NCI-H526 (cell line): ENCODE measurements around the gene CEP85L.

Experiments used
- DNase-seq, 2 experiments: peaks; one replicate each; lab custom pipeline; 2025; lab: John Stamatoyannopoulos, UW

CEP85L gene

GRCh38 chr6:118542184-118542952, 109.0 kb downstream of the CEP85L start:
- DNase-seq, result no peak

GRCh38 chr6:118537574-118537973, 113.8 kb downstream of the CEP85L start:
- DNase-seq, result no peak

DNA sequence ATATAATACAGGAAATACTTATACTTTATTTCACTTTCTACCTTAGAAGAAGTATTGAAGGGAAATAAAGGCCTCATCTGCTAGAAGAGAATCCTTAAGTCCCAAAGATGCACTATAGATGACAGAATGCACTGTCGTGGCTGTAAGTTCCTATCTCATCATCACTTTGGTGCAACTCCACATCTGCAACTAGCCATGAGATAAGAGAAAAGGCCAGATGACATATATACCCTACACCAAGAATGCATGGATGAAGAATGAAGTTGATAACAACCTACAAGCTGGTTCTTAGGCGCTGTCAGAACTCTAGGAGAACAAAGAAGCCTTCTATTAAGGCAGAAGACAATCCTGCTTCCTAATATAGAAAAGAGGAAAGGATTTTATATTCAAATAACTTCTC, 114.9 kb downstream of the CEP85L start:
- DNase-seq, result no peak

- no peak for DNase-seq
Observed at GRCh38 chr6:118535176-118535844, 116.1 kb downstream of the CEP85L start.

- no peak for DNase-seq
Observed at GRCh38 chr6:118530942-118531341, 120.4 kb downstream of the CEP85L start.

GRCh38 chr6:118529756-118530155, 121.6 kb downstream of the CEP85L start:
- DNase-seq, result no peak

DNA sequence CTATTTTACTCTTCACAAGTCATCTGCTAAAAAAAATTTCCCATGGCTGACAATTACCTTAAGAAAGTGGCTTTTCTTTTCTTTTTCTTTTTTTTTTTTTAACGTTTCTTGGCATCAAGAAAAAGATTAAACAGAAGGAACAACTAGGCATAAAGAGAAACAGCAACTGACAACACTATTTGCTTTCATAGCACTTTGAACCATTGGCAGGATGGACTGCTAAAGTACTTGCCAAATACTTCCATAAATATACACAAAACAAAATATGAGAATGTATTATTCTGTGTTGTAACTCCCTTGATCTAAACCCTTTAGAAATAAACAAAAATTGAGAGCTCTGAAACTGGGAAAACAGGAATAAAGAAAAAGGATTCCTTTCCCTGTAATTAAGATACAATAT, 123.3 kb downstream of the CEP85L start:
- no peak for DNase-seq

DNA sequence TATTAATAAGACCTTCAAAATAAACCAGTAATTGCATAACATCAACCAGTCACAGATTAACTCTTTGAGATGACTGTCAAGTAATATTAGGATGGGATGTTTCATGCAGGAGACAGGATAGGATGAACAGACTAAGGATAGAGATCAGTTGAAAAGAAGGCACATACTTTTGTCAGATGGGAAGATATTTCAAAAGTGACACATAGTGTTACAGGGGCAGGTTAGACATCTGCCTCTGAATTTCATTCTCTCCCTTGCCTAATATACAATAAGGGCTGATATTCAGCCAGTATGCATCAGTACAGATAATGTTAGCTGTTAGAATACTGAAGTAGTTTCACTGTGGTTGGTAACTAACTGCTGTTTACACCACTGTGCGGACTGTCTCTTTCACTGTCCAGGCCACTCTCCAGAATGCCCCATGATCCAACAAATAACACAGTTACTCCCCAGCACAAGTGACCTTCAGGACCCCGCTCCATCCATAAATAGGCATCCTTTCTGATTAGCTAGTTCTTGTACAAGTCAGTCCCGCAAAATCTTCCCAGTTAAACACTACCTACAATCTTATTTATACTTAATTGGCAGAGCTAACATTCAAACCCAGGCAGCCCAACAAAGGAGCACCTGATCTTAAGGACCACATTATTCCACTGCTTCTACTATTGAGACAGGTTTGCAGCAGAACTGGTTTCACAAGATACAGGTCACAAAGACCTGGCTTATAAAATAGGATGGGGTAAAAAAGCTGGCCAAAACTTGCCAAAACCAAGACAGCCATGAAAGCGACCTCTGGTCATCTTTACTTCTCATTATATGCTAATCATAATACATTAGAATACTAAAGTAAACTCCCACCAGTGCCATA, 125.2 kb downstream of the CEP85L start:
- DNase-seq, result no peak

- no peak for DNase-seq
Observed at GRCh38 chr6:118524686-118525085, 126.7 kb downstream of the CEP85L start.

DNA sequence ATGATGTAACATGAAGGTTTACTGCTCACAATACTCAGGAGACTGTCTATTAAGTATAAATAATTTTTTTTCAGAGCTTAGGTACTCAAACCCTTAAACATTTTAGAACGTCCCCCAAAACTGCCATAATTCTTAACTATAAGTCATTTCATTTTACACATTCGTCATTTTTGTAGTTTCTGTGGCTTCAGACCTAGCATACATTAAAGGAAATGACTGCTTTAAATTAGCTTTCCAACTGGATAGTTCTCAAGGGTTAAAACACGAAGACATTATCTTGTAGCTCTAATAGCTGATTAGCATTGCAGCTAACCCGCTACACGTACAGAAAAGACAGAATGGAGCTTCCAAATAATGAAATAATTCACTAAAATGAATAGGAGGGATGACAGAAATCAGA, 128.2 kb downstream of the CEP85L start:
- no peak for DNase-seq

GRCh38 chr6:118522422-118522821, 129.0 kb downstream of the CEP85L start:
- DNase-seq, result no peak

DNA sequence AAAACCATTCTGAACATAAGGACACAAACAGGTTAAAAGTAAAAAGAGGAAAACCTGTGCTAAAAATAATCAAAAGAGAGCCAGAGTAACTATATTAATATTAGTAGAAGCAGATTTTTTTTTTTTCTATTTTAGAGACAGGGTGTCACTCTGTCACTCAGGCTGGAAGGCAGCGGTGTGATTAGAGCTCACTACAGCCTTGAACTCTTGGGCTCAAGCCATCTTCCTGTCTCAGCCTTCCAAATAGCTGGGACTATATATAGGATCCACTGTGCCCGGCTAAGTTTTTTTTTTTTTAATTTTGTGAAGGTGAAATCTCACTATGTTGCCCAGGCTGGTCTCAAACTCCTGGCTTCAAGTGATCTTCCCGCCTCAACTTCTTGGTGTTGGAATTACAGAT, 136.7 kb downstream of the CEP85L start:
- no peak for DNase-seq

DNA sequence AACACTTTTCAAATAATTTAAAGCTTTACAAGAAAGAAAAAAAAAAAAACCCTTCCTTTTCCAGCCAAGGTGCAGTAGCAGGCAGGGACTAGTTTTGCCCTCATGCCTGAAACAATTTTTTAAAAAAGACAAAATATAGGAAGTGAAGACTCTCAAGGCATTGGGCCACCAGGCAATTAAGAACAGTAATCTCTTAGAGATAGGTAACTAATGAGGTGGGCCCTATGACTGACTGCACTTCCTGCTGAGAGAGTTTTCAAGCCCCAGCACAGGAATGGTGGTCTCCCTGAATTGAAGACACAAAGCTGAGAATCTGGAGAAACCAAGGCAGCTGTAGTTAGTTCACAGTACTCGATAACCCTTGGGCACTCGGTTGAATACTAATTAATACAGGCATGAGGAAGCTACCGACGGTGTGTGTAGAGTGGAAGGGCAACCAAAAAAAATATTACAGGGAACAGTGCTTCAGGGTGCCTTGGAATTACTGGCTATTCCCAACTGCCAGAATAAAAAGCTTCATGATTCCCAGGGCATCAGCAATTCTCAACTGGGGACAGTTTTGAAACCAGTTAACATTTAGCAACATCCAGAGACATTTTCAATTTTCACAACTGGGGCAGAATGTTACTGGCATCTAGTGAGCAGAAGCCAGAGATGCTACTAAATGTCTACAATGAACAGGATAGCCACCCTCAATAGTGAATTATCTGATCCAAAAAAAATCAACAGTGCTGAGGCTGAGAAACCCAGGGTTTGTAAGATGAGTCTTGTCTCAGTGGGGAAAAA, 139.3 kb downstream of the CEP85L start:
- no peak for DNase-seq

GRCh38 chr6:118509009-118509617, 142.3 kb downstream of the CEP85L start:
- peak; percentile 33 to 56 for DNase-seq

GRCh38 chr6:118507636-118508035, 143.8 kb downstream of the CEP85L start:
- DNase-seq, result no peak

DNA sequence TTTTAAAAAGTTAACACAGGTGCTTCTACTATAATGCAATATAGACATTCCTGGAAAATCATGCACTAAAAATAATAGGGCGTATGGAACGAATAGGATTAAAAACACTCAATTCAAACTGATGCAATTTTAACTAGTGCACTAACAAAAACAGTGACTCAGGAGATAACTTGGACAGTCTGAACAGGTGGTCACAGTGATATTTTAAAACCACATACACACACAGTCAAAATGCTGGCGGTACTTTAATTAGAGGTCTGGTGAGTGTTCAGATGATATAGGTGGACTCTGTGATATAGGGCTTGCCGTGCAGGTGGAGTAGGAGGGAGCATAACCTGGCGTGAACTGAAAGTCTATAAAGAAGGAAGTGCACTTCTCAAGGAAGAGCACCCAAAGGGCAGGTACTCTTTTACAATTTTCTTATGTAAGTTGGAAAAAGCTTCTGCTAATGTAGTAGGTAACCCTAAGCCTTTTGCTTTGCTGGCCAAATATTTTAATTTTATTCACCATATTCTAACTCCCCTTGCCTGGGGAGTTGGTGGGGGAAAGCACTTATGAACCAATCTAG, 145.2 kb downstream of the CEP85L start:
- no peak for DNase-seq

- DNase-seq, result no peak
Observed at GRCh38 chr6:118505656-118506055, 145.7 kb downstream of the CEP85L start.

DNA sequence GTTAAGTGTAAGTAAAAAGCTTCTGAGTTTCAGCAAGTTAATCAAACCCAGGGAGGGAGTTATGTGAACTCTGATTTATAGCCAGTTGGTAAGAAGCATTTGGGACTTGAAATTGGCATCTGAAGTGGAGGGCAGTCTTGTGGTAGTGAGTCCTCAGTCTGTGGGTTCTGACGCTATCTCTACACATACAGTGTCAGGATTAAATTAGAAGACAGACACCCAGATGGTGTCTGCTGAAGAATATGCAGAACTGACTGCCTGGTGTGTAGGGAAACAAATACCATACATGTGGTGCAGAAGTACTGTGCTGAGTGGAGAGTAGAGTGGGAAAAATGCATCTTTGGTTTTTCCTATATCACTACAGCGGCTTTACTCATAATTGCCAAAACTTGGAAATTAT, 146.8 kb downstream of the CEP85L start:
- DNase-seq, result no peak

DNA sequence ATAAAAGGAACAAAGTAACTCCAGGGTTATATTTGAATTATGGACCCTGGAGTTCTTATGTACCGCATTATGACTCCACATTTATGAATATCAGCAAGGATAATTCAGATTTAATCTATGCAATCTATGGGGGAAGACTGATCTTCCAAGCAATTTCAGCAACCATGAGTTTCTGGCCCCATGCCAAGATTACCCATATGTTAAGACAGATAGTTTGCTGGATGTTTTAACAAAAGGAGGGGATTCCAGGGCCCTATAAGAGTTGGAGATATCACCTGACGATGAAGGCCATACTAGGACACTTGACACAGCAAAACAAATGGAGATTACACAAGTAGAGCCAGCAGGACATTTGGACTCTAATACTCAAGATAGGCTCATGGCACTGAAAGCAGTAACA, 149.2 kb downstream of the CEP85L start:
- DNase-seq, result no peak

DNA sequence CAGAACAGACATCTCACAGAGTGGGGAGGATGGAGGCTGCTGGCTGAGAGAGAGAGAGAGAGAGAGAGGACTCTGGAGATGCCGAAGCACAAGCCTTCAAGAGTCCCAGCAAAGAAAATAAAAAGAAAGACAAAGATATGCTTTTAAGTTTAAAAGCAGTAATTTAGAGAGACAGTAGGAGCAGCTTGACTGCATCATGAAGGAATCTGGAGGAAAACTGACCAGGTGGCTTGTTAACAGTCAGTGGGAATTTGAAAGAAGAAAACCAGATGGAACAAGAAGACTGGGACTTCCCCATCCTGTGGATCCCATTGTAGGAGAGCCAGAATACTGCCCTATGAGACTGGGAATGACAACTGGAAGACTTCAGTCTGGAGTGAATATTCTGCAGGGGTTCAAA, 149.6 kb downstream of the CEP85L start:
- DNase-seq, result no peak

- no peak for DNase-seq
Observed at GRCh38 chr6:118501099-118501498, 150.3 kb downstream of the CEP85L start.
